GM12878 (cell line): ENCODE measurements around the gene TARDBP. TPM values are rescaled to one million over a fixed set of nuclear protein-coding genes. Genes with fewer than 3 reads are reported as not detected.

Experiments
- ATF7 ChIP-seq: fragments of 450-650 bp; IDR thresholded peaks from 2 replicates; pipeline ENCODE4 v1.6.1; 2016; ENCODE audit warnings: low read depth, mild to moderate bottlenecking
- CHD4 ChIP-seq: fragments of 200-600 bp; sonication (generic); IDR thresholded peaks from 2 replicates; pipeline ENCODE4 v1.6.1; 2016; ENCODE audit warnings: mild to moderate bottlenecking
- ESRRA ChIP-seq: IDR thresholded peaks from 2 replicates; pipeline ENCODE4 v1.6.1; 2012; ENCODE audit warnings: mild to moderate bottlenecking, low read length, improper control_type of control experiment
- FOXM1 ChIP-seq: IDR thresholded peaks from 2 replicates; pipeline ENCODE4 v1.6.1; 2012; ENCODE audit warnings: low read depth, mild to moderate bottlenecking, inconsistent platforms, low read length, moderate library complexity
- GABPA ChIP-seq: IDR thresholded peaks from 2 replicates; pipeline ENCODE4 v1.6.1; 2014; ENCODE audit warnings: antibody characterized with exemption, low read depth, mild to moderate bottlenecking, inconsistent platforms
- HCFC1 ChIP-seq: fragments of 150-350 bp; IDR thresholded peaks from 2 replicates; pipeline ENCODE4 v1.6.1; 2014; ENCODE audit warnings: low read length
- HDAC2 ChIP-seq: fragments of 200-600 bp; sonication (generic); IDR thresholded peaks from 2 replicates; pipeline ENCODE4 v1.6.1; 2017
- JUND ChIP-seq: IDR thresholded peaks from 2 replicates; pipeline ENCODE4 v1.6.1; 2012; ENCODE audit warnings: low read depth, mild to moderate bottlenecking, low read length, improper control_type of control experiment, moderate library complexity
- KLF5 ChIP-seq: fragments of 450-650 bp; IDR thresholded peaks from 2 replicates; pipeline ENCODE4 v1.6.1; 2014; ENCODE audit warnings: mild to moderate bottlenecking; ENCODE audit not compliant: partially characterized antibody
- LARP7 ChIP-seq: fragments of 450-650 bp; IDR thresholded peaks from 2 replicates; pipeline ENCODE4 v1.6.1; 2017; ENCODE audit warnings: mild to moderate bottlenecking
- MYC ChIP-seq: IDR thresholded peaks from 2 replicates; pipeline ENCODE4 v1.6.1; 2011; ENCODE audit warnings: mild to moderate bottlenecking, low read length, moderate library complexity, inconsistent platforms; ENCODE audit not compliant: insufficient read depth, insufficient replicate concordance, insufficient read length, severe bottlenecking
- NBN ChIP-seq: fragments of 450-650 bp; IDR thresholded peaks from 2 replicates; pipeline ENCODE4 v1.6.1; 2016
- NFYA ChIP-seq: IDR thresholded peaks from 2 replicates; pipeline ENCODE4 v1.6.1; 2011; ENCODE audit warnings: low read depth, mild to moderate bottlenecking, low read length, improper control_type of control experiment, borderline replicate concordance
- POLR2AphosphoS5 ChIP-seq: IDR thresholded peaks from 2 replicates; pipeline ENCODE4 v1.6.1; 2011; ENCODE audit warnings: mild to moderate bottlenecking, low read length, inconsistent platforms
- RAD51 ChIP-seq: fragments of 450-650 bp; IDR thresholded peaks from 2 replicates; pipeline ENCODE4 v1.6.1; 2016; ENCODE audit warnings: moderate library complexity, mild to moderate bottlenecking, inconsistent platforms
- RELA ChIP-seq: fragments of 450-650 bp; IDR thresholded peaks from 2 replicates; pipeline ENCODE4 v1.8.0; 2014; ENCODE audit warnings: borderline replicate concordance; ENCODE audit not compliant: partially characterized antibody
- SUPT20H ChIP-seq: IDR thresholded peaks from 2 replicates; pipeline ENCODE4 v1.6.1; 2011; ENCODE audit warnings: low read depth, mild to moderate bottlenecking, low read length, moderate library complexity, borderline replicate concordance; ENCODE audit not compliant: control insufficient read depth
- SUZ12 ChIP-seq: fragments of 200-600 bp; sonication (generic); IDR thresholded peaks from one replicate; pipeline ENCODE4 v1.6.1; 2018; ENCODE audit warnings: antibody characterized with exemption, mild to moderate bottlenecking; ENCODE audit not compliant: unreplicated experiment
- TCF12 ChIP-seq: IDR thresholded peaks from 2 replicates; pipeline ENCODE4 v1.6.1; 2011; ENCODE audit warnings: low read depth, mild to moderate bottlenecking, low read length
- ZSCAN29 ChIP-seq: fragments of 450-650 bp; IDR thresholded peaks from 2 replicates; pipeline ENCODE4 v1.6.1; 2017; ENCODE audit warnings: mild to moderate bottlenecking, moderate library complexity
- polyA plus RNA-seq, 11 experiments: library from polyadenylated mRNA; depleted of rRNA in 4 of 11; unstranded in 6 of 11; stranded (reverse) in 5 of 11; fragments of >200 nt; fragmentation: Nextera tagmentation in 4 of 11; fragmentation: Illumina TruSeq in 1 of 11; extraction: Ambion mirVana in 4 of 11; extraction: Trizol in 1 of 11; gene quantifications; 1 replicate in 1 of 11; 2 replicates in 10 of 11; pipeline versions ENCODE4 v1.2.1 to v1.2.3, GENCODE V29; 2011 to 2016; ENCODE audit warnings: inconsistent platforms in 2 of 11, missing spikeins in 2 of 11, low read depth in 1 of 11
- total RNA-seq, 4 experiments: library from RNA; depleted of rRNA in 3 of 4; stranded (reverse); fragments of >200 nt in 3 of 4; fragmentation: Illumina TruSeq in 1 of 4; extraction: Trizol in 1 of 4; gene quantifications; 2 replicates each; pipeline versions ENCODE4 v1.2.1 to v1.2.3, GENCODE V29; 2013 to 2021
- TF ChIP-seq, protein P1 (sequence below): fragments of 150-350 bp; IDR thresholded peaks from 2 replicates; pipeline ENCODE4 v1.6.1; 2016; ENCODE audit warnings: low read depth, low read length
- TF ChIP-seq, protein P2 (sequence below): fragments of 450-650 bp; IDR thresholded peaks from 2 replicates; pipeline ENCODE4 v1.6.1; 2018; ENCODE audit warnings: borderline replicate concordance, mild to moderate bottlenecking; ENCODE audit not compliant: partially characterized antibody
- TF ChIP-seq, protein P3 (sequence below): fragments of 450-650 bp; IDR thresholded peaks from 2 replicates; pipeline ENCODE4 v1.6.1; 2017; ENCODE audit warnings: antibody characterized with exemption, mild to moderate bottlenecking, moderate library complexity

Gene TARDBP
- total and polyA plus RNA-seq, 10 of the 15 experiments (the other 5 are each of a cell fraction or from before 2014, with no cell fraction given) = 55.6 to 318 (median 192) TPM

DNA sequence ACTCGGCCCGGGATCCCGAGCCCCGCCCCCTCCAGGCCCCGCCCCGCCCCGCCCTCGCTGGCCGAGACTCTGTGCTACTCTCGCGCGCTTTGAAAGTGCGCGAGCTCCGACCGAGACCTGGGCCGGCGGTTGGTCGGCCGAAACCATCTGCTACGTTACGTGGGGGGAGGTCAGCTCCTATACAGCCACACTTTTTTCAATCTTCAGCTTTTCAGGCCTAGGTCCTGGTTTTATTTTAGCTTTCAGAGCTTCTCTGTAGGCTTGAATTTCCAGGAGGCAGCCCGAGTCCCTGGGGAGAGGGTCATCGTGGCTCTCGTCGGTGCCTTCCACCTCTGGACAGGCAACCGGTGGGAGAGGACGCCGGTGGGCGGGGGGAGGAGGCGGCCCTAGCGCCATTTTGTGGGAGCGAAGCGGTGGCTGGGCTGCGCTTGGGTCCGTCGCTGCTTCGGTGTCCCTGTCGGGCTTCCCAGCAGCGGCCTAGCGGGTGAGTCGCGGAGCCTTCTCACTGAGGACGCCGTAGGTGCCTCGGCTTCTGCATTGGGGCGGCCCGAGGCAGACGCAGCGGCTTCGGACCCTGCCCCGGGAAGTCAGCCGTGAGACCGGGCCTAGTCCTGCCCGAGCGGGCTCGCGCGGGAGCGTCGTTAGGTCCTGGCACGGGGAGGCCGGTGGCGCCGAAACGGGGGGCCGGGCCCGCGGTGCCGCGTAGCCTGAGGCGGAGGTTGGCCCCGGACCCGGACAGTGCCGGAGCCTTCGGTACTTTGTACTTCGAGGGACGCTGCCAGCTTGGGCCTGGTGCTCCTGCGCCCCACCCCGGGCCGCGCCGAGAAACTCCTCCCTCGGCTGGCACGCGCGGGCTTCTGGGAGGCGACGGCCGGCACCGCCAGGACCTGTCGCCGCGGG, at the start of gene TARDBP (continued):
- TF ChIP-seq SUPT20H (no peak), HCFC1 (peak; percentile 65), HDAC2 (no peak), NBN (peak; percentile 97; the same call in 1 of the 2 replicates), LARP7 (peak; percentile 91), JUND (peak; percentile 99), ESRRA (no peak), RELA (peak; percentile 69), KLF5 (peak; percentile 100), CHD4 (no peak), FOXM1 (peak; percentile 78; the same call in 1 of the 2 replicates), NFYA (no peak), RAD51 (no peak), POLR2AphosphoS5 (peak; percentile 97), MYC (peak; percentile 43), ZSCAN29 (no peak), GABPA (no peak), SUZ12 (no peak), TCF12 (peak; percentile 52; the same call in 1 of the 2 replicates), ATF7 (peak; percentile 100)
- TF ChIP-seq, protein P1, sequence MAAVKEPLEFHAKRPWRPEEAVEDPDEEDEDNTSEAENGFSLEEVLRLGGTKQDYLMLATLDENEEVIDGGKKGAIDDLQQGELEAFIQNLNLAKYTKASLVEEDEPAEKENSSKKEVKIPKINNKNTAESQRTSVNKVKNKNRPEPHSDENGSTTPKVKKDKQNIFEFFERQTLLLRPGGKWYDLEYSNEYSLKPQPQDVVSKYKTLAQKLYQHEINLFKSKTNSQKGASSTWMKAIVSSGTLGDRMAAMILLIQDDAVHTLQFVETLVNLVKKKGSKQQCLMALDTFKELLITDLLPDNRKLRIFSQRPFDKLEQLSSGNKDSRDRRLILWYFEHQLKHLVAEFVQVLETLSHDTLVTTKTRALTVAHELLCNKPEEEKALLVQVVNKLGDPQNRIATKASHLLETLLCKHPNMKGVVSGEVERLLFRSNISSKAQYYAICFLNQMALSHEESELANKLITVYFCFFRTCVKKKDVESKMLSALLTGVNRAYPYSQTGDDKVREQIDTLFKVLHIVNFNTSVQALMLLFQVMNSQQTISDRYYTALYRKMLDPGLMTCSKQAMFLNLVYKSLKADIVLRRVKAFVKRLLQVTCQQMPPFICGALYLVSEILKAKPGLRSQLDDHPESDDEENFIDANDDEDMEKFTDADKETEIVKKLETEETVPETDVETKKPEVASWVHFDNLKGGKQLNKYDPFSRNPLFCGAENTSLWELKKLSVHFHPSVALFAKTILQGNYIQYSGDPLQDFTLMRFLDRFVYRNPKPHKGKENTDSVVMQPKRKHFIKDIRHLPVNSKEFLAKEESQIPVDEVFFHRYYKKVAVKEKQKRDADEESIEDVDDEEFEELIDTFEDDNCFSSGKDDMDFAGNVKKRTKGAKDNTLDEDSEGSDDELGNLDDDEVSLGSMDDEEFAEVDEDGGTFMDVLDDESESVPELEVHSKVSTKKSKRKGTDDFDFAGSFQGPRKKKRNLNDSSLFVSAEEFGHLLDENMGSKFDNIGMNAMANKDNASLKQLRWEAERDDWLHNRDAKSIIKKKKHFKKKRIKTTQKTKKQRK = no peak
- TF ChIP-seq, protein P2, sequence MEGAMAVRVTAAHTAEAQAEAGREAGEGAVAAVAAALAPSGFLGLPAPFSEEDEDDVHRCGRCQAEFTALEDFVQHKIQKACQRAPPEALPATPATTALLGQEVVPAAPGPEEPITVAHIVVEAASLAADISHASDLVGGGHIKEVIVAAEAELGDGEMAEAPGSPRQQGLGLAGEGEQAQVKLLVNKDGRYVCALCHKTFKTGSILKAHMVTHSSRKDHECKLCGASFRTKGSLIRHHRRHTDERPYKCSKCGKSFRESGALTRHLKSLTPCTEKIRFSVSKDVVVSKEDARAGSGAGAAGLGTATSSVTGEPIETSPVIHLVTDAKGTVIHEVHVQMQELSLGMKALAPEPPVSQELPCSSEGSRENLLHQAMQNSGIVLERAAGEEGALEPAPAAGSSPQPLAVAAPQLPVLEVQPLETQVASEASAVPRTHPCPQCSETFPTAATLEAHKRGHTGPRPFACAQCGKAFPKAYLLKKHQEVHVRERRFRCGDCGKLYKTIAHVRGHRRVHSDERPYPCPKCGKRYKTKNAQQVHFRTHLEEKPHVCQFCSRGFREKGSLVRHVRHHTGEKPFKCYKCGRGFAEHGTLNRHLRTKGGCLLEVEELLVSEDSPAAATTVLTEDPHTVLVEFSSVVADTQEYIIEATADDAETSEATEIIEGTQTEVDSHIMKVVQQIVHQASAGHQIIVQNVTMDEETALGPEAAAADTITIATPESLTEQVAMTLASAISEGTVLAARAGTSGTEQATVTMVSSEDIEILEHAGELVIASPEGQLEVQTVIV = peak; percentile 94
- TF ChIP-seq, protein P3, sequence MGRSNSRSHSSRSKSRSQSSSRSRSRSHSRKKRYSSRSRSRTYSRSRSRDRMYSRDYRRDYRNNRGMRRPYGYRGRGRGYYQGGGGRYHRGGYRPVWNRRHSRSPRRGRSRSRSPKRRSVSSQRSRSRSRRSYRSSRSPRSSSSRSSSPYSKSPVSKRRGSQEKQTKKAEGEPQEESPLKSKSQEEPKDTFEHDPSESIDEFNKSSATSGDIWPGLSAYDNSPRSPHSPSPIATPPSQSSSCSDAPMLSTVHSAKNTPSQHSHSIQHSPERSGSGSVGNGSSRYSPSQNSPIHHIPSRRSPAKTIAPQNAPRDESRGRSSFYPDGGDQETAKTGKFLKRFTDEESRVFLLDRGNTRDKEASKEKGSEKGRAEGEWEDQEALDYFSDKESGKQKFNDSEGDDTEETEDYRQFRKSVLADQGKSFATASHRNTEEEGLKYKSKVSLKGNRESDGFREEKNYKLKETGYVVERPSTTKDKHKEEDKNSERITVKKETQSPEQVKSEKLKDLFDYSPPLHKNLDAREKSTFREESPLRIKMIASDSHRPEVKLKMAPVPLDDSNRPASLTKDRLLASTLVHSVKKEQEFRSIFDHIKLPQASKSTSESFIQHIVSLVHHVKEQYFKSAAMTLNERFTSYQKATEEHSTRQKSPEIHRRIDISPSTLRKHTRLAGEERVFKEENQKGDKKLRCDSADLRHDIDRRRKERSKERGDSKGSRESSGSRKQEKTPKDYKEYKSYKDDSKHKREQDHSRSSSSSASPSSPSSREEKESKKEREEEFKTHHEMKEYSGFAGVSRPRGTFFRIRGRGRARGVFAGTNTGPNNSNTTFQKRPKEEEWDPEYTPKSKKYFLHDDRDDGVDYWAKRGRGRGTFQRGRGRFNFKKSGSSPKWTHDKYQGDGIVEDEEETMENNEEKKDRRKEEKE = peak; percentile 99
